ENCODE measurements around the gene AUNIP. TPM values are rescaled to one million over a fixed set of nuclear protein-coding genes. Genes with fewer than 3 reads are reported as not detected.

AUNIP gene
- total and polyA plus RNA-seq, 2 experiments from 2014 or later: 20.9 to 21.9 TPM

- TF ChIP-seq CREB1 (CRISPR knock-in tag; IDR thresholded peaks at IDR 0.05; ENCODE audit: low read depth): no peak
- TF ChIP-seq NANOG (IDR thresholded peaks at IDR 0.05; ENCODE audit: borderline replicate concordance): no peak
- TF ChIP-seq, protein P1, sequence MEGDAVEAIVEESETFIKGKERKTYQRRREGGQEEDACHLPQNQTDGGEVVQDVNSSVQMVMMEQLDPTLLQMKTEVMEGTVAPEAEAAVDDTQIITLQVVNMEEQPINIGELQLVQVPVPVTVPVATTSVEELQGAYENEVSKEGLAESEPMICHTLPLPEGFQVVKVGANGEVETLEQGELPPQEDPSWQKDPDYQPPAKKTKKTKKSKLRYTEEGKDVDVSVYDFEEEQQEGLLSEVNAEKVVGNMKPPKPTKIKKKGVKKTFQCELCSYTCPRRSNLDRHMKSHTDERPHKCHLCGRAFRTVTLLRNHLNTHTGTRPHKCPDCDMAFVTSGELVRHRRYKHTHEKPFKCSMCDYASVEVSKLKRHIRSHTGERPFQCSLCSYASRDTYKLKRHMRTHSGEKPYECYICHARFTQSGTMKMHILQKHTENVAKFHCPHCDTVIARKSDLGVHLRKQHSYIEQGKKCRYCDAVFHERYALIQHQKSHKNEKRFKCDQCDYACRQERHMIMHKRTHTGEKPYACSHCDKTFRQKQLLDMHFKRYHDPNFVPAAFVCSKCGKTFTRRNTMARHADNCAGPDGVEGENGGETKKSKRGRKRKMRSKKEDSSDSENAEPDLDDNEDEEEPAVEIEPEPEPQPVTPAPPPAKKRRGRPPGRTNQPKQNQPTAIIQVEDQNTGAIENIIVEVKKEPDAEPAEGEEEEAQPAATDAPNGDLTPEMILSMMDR (conservative IDR thresholded peaks at IDR 0.05; ENCODE audit: low read depth in 2 of 2): no peak
- TF ChIP-seq EZH2phosphoT487 (IDR thresholded peaks at IDR 0.05; ENCODE audit: unreplicated experiment): no peak
- no peak for TF ChIP-seq JUNB (IDR thresholded peaks at IDR 0.05; ENCODE audit: unreplicated experiment)
- TF ChIP-seq EZH2 (IDR thresholded peaks at IDR 0.05; ENCODE audit: low read depth, unreplicated experiment): no peak
These were observed 43.2 kb upstream of the AUNIP start (continued) for GRCh38 chr1:25902462-25902861.

DNA sequence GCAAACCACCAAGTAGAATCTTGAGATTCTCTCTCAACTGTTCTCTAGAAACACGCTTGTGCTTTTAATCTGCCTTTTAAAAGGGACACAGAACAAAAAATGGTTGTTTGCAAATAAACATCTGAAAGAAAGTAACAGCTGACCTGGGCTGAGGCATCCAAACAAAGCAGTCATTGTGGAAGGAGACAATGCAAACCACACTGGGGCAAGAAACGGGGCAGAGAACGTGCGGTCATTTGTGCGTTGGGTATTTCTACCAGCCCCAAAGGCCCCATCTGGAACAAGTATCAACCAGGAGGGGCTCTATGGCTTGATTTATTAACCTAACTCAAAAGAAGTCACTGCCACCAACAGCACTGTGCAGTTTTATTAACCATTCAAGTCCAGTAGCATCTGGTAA, 41.0 kb upstream of the AUNIP start:
- Histone ChIP-seq H3K27me3 (ENCODE audit: insufficient read depth) (no peaks in the 10 kb centered on the region), H3K9me2 (ENCODE audit: insufficient read depth) (no peaks in the 10 kb centered on the region), H3K4me3 (no peak overlapping the region), H3F3A (replicated peaks; ENCODE audit: low read depth) (peaks cover 54% of the 10 kb centered on the region), H3K36me3 (ENCODE audit: insufficient read depth) (peaks cover 55% of the 10 kb centered on the region), H3K4me1 (ENCODE audit: insufficient read depth) (peaks cover 11% of the 10 kb centered on the region), H4K20me1 (replicated peaks; ENCODE audit: insufficient read depth) (peaks cover 43% of the 10 kb centered on the region), H2AFZ (no peak overlapping the region), H3K4me2 (no peak overlapping the region), H3K79me2 (replicated peaks; ENCODE audit: insufficient read depth) (peaks cover 45% of the 10 kb centered on the region), H3K27ac (ENCODE audit: low read depth) (no peak overlapping the region)
- ATAC-seq (no peak), DNase-seq (ENCODE audit: low spot score) (no peak)
- Mint-ChIP-seq H3K27ac (no peak overlapping the region), H3K27me3 (ENCODE audit: insufficient read depth, low read depth, poor library complexity) (peaks cover 8% of the 10 kb centered on the region), H3K9me3 (no peaks in the 10 kb centered on the region), H3K4me3 (no peak overlapping the region), H3K4me1 (peaks cover 28% of the 10 kb centered on the region), H3K36me3 (ENCODE audit: low read depth) (peaks cover 74% of the 10 kb centered on the region)
- TF ChIP-seq JUNB (IDR thresholded peaks at IDR 0.05; ENCODE audit: unreplicated experiment): no peak
- no peak for TF ChIP-seq CREB1 (CRISPR knock-in tag; IDR thresholded peaks at IDR 0.05; ENCODE audit: low read depth)
- TF ChIP-seq, protein P1 (conservative IDR thresholded peaks at IDR 0.05; ENCODE audit: low read depth in 2 of 2): no peak
- TF ChIP-seq, protein P2, sequence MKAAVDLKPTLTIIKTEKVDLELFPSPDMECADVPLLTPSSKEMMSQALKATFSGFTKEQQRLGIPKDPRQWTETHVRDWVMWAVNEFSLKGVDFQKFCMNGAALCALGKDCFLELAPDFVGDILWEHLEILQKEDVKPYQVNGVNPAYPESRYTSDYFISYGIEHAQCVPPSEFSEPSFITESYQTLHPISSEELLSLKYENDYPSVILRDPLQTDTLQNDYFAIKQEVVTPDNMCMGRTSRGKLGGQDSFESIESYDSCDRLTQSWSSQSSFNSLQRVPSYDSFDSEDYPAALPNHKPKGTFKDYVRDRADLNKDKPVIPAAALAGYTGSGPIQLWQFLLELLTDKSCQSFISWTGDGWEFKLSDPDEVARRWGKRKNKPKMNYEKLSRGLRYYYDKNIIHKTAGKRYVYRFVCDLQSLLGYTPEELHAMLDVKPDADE (IDR thresholded peaks at IDR 0.05): no peak
- no peak for TF ChIP-seq STAT1 (IDR thresholded peaks at IDR 0.05; ENCODE audit: unreplicated experiment)
- no peak for TF ChIP-seq NANOG (IDR thresholded peaks at IDR 0.05; ENCODE audit: borderline replicate concordance)
- TF ChIP-seq EZH2 (IDR thresholded peaks at IDR 0.05; ENCODE audit: low read depth, unreplicated experiment): no peak
- TF ChIP-seq ZNF114 (CRISPR knock-in tag; IDR thresholded peaks at IDR 0.05): no peak
- no peak for TF ChIP-seq REST (IDR thresholded peaks at IDR 0.05; ENCODE audit: unreplicated experiment)
- TF ChIP-seq ZNF331 (CRISPR knock-in tag; IDR thresholded peaks at IDR 0.05; ENCODE audit: low read depth): no peak
- TF ChIP-seq POLR2AphosphoS5 (IDR thresholded peaks at IDR 0.05; ENCODE audit: low read depth): no peak
- TF ChIP-seq EZH2phosphoT487 (IDR thresholded peaks at IDR 0.05; ENCODE audit: unreplicated experiment): no peak

All from GM23338 (cell line).